Natural killer cell treated with Interleukin-12 subunit alpha and Interleukin-12 subunit beta and Interleukin-15 and Interleukin-18, amount 100 ng/mL, for 72 hours (primary cell): ENCODE results near the gene SLC25A44. TPM values are rescaled to one million over a fixed set of nuclear protein-coding genes. Genes with fewer than 3 reads are reported as not detected.
"Not testable (repeated sequence)": the region's sequence is repeated elsewhere in the genome, so short reads cannot be mapped to it uniquely, and the experiment has no call there.

Experiments used
- ATAC-seq, 2 donors: fragments of 150-1000 bp; cut with Tn5 transposase in 1 of 2; sonication (Bioruptor Pico), chemical (Tn5 transposase) in 1 of 2; 2 replicates each; pipeline ENCODE4 v1.10.0; 2021
- DNase-seq: peaks from one replicate; pipeline ENCODE4 v3.0.0; 2022; ENCODE audit warnings: low spot score
- H3K27ac Mint-ChIP-seq, 2 donors: 1 replicate in 1 of 2; 2 replicates in 1 of 2; pipeline ENCODE4 v1.8.0; 2022; ENCODE audit warnings: mixed read lengths in 2 of 2, mild to moderate bottlenecking in 1 of 2, moderate library complexity in 1 of 2
- H3K27me3 Mint-ChIP-seq, 2 donors: 1 replicate in 1 of 2; 2 replicates in 1 of 2; pipeline ENCODE4 v1.8.0; 2022; ENCODE audit warnings: mixed read lengths in 2 of 2
- H3K36me3 Mint-ChIP-seq: one replicate; pipeline ENCODE4 v1.8.0; 2022; ENCODE audit warnings: mixed read lengths
- H3K4me1 Mint-ChIP-seq, 2 donors: 1 replicate in 1 of 2; 2 replicates in 1 of 2; pipeline ENCODE4 v1.8.0; 2022; ENCODE audit warnings: low read depth in 2 of 2, mixed read lengths in 2 of 2, mild to moderate bottlenecking in 1 of 2
- H3K4me3 Mint-ChIP-seq: one replicate; pipeline ENCODE4 v1.8.0; 2022; ENCODE audit warnings: mixed read lengths
- H3K9me3 Mint-ChIP-seq: 2 replicates; pipeline ENCODE4 v1.8.0; 2022; ENCODE audit warnings: mixed read lengths
- total RNA-seq, 2 donors: library from RNA; stranded (reverse); gene quantifications; one replicate each; pipeline ENCODE4 v1.2.3, GENCODE V29; 2022

Gene SLC25A44
- total RNA-seq, 2 donors from 2014 or later = 54.4 to 56.6 TPM

GRCh38 chr1:156198831-156199349, 5.0 kb downstream of the SLC25A44 start:
- Mint-ChIP-seq H3K27me3 (no peaks in the 10 kb centered on the region), H3K9me3 (no peaks in the 10 kb centered on the region), H3K4me1 (peaks cover 47 to 58% of the 10 kb centered on the region in 2 donors), H3K36me3 (peaks cover 22% of the 10 kb centered on the region), H3K4me3 (peak overlapping the region; percentile 74), H3K27ac (peak overlapping the region; percentile 81 to 90)
- no peak for DNase-seq
- ATAC-seq = peak; percentile 72 to 79

DNA sequence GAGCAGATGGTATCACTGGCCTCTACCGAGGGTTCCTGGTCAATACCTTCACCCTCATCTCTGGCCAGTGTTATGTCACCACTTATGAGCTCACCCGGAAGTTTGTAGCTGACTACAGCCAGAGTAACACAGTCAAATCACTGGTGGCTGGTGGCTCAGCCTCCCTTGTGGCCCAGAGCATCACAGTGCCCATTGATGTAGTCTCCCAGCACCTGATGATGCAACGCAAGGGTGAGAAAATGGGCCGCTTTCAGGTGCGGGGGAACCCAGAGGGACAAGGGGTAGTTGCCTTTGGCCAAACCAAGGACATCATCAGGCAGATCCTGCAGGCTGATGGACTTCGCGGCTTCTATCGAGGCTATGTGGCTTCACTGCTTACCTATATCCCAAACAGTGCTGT, 6.1 kb downstream of the SLC25A44 start:
- no peaks in the 10 kb centered on the region for H3K9me3 Mint-ChIP-seq
- peaks cover 40 to 51% of the 10 kb centered on the region in 2 donors for H3K4me1 Mint-ChIP-seq
- peak overlapping the region; percentile 81 to 90 for H3K27ac Mint-ChIP-seq
- peak overlapping the region; percentile 38 for H3K4me3 Mint-ChIP-seq
- peak in 1 of 2 donors; percentile 47 for ATAC-seq
- H3K36me3 Mint-ChIP-seq = peaks cover 17% of the 10 kb centered on the region
- no peak for DNase-seq
- no peaks in the 10 kb centered on the region for H3K27me3 Mint-ChIP-seq

DNA sequence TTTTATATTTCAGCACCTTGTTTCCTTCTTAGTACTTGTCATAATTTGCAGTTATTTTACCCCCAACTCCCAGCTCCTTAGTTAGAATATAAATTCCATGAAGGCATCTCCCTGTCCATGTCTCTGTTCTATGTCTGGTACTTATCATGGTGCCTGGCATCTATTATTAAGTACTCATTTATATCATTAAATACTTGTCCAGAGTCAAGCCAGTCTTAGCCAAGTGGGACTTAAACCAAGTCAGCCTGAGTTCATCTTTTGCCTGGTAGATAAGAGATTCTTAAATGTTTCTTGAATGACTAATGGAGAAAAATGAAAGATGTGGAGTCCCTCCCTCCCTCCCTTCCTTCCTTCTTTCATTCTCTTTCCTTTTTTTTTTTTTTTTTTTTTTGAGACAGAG, 9.4 kb downstream of the SLC25A44 start:
- Mint-ChIP-seq H3K4me3 (no peak overlapping the region), H3K4me1 (peaks cover 23 to 30% of the 10 kb centered on the region in 2 donors), H3K27me3 (no peaks in the 10 kb centered on the region), H3K36me3 (peaks cover 16% of the 10 kb centered on the region), H3K9me3 (no peaks in the 10 kb centered on the region), H3K27ac (no peak overlapping the region)
- DNase-seq = no peak
- no peak for ATAC-seq

- Mint-ChIP-seq H3K9me3 (no peaks in the 10 kb centered on the region), H3K27ac (no peak overlapping the region), H3K4me1 (peaks cover 15 to 25% of the 10 kb centered on the region in 2 donors), H3K4me3 (no peak overlapping the region), H3K36me3 (peaks cover 24% of the 10 kb centered on the region), H3K27me3 (no peaks in the 10 kb centered on the region)
- no peak for DNase-seq
- ATAC-seq = no peak
These were observed 10.8 kb downstream of the SLC25A44 start for GRCh38 chr1:156204686-156205085.

- Mint-ChIP-seq H3K27ac (peak overlapping the region; percentile 99), H3K9me3 (no peaks in the 10 kb centered on the region), H3K36me3 (peaks cover 24% of the 10 kb centered on the region), H3K4me3 (peak overlapping the region; percentile 39), H3K4me1 (peaks cover 25 to 28% of the 10 kb centered on the region in 2 donors), H3K27me3 (no peaks in the 10 kb centered on the region)
- DNase-seq (no peak), ATAC-seq (no peak)
These were observed 17.3 kb downstream of the SLC25A44 start for GRCh38 chr1:156211243-156211642.

GRCh38 chr1:156212130-156212529, 18.2 kb downstream of the SLC25A44 start:
- Mint-ChIP-seq H3K27ac (peak overlapping the region; percentile 99), H3K27me3 (no peaks in the 10 kb centered on the region)
- ATAC-seq = no peak

DNA sequence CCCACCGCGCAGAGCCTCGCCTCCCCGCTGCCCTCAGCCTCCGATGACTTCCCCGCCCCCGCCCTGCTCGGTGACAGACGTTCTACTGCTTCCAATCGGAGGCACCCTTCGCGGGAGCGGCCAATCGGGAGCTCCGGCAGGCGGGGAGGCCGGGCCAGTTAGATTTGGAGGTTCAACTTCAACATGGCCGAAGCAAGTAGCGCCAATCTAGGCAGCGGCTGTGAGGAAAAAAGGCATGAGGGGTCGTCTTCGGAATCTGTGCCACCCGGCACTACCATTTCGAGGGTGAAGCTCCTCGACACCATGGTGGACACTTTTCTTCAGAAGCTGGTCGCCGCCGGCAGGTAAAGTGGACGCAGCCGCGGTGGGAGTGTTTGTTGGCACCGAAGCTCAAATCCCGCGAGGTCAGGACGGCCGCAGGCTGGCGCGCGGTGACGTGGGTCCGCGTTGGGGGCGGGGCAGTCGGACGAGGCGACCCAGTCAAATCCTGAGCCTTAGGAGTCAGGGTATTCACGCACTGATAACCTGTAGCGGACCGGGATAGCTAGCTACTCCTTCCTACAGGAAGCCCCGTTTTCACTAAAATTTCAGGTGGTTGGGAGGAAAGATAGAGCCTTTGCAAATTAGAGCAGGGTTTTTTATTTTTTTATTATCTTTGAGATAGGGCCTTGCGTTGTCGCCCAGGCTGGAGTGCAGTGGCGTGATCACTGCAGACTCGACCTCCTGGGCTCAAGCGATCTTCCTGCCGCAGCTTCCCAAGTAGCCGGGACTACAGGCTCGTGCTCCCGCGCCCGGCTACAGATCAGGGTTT, 19.1 kb downstream of the SLC25A44 start, which contains the start of gene PMF1:
TSS of gene PMF1 (plus strand) at position 175 of the 811 bp plus-strand sequence. CDS start at position 184, 9 bp downstream.
- Mint-ChIP-seq H3K4me1 (peaks cover 32 to 33% of the 10 kb centered on the region in 2 donors), H3K27me3 (no peaks in the 10 kb centered on the region), H3K27ac (peak within 1 kb of the TSS; percentile 99), H3K36me3 (peaks cover 29% of the 10 kb centered on the region), H3K4me3 (peak within 1 kb of the TSS; percentile 94), H3K9me3 (no peaks in the 10 kb centered on the region)
- DNase-seq = peak; percentile 98
- peak; percentile 95 to 98 for ATAC-seq

More at GRCh38 chr1:156212130-156212529, 18.2 kb downstream of the SLC25A44 start:
- no peak for DNase-seq
- Mint-ChIP-seq H3K4me1 (peaks cover 26 to 28% of the 10 kb centered on the region in 2 donors), H3K36me3 (peaks cover 24% of the 10 kb centered on the region), H3K9me3 (no peaks in the 10 kb centered on the region), H3K4me3 (peak overlapping the region; percentile 94)

DNA sequence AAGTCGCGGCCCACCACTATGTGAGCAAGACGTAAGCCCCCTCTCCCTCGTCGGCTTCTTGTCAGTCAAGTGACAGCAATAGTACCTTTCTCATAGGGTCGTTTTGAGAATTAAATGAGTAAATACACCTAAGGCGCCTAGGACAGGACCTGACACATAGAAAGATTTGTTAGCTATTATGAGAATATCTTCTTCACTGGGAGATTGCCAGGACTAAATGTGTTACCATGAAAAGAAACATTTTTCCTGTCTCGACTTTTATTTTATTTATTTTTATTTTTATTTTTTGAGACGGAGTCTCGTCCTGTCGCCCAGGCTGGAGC, 19.7 kb downstream of the SLC25A44 start:
- Mint-ChIP-seq H3K9me3 (no peaks in the 10 kb centered on the region), H3K4me1 (peaks cover 34 to 36% of the 10 kb centered on the region in 2 donors), H3K27me3 (no peaks in the 10 kb centered on the region), H3K36me3 (peaks cover 28% of the 10 kb centered on the region), H3K4me3 (peak overlapping the region; percentile 94), H3K27ac (peak overlapping the region; percentile 99)
- ATAC-seq = no peak
- DNase-seq = no peak

DNA sequence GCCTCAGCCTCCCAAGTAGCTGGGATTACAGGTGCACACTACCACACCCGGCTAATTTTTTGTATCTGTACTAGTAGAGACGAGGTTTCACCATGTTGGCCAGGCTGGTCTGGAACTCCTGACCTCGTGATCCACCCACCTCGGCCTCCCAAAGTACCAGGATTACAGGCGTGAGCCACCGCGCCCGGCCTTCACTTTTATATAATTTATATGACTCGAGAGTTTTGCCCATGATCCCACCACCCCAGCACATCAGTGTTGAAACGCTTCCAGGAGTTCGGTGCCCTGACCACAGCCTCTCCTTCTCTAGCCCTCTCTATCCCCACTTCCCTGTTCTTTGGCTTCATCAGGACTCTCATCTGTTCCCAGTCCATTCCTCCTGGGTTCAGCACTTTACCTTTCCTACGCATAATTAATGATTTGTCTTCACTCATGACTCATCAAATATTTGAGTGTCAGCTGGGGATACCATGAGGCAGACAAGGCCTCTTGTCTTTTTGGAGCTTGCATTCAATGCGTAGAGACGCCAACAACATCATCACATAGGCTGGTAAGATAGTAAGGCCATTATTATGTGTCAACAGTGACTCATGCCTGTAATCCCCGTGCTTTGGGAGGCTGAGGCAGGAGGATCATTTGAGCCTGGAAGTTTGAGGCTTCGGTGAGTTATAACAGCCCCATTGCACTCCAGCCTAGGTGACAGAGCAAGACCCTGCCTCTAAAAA, 20.3 kb downstream of the SLC25A44 start:
- H3K4me1 Mint-ChIP-seq = peaks cover 31 to 35% of the 10 kb centered on the region in 2 donors
- DNase-seq = no peak

GRCh38 chr1:156216361-156217086, 22.6 kb downstream of the SLC25A44 start:
- Mint-ChIP-seq H3K4me1 (peaks cover 44 to 50% of the 10 kb centered on the region in 2 donors), H3K27ac (peak overlapping the region; percentile 99), H3K36me3 (peaks cover 38% of the 10 kb centered on the region)
- not testable (repeated sequence) for DNase-seq, H3K9me3 Mint-ChIP-seq, ATAC-seq, H3K4me3 Mint-ChIP-seq, H3K27me3 Mint-ChIP-seq

More for the DNA sequence above, 20.3 kb downstream of the SLC25A44 start:
- Mint-ChIP-seq H3K9me3 (no peaks in the 10 kb centered on the region), H3K36me3 (peaks cover 25% of the 10 kb centered on the region), H3K27ac (peak overlapping the region; percentile 99), H3K27me3 (no peaks in the 10 kb centered on the region), H3K4me3 (peak overlapping the region; percentile 94)
- ATAC-seq = peak in 1 of 2 donors; percentile 34

DNA sequence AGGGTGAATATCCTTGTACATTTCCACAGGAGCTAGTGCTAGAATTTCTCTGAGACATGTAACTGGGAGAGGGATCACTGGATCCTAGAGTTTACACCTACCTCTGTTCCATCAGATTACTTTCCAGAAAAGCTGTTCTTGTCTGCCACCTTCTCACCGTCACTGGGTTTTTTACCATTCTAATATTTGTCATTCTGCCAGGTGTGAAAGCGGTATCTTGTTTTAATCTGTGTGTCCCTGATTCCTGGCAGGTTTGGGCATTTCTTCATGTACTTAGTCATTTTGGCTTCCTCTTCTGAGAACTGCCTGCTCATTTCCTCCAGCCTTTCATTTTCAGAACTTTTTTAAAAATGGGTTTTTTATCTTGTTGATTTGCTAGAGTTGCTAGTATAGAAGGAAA, 24.0 kb downstream of the SLC25A44 start:
- Mint-ChIP-seq H3K36me3 (peaks cover 42% of the 10 kb centered on the region), H3K4me3 (peak overlapping the region; percentile 87), H3K4me1 (peaks cover 47 to 52% of the 10 kb centered on the region in 2 donors), H3K27ac (peak overlapping the region; percentile 92 to 99), H3K9me3 (peaks cover 5% of the 10 kb centered on the region), H3K27me3 (no peaks in the 10 kb centered on the region)
- ATAC-seq = peak; percentile 69 to 79
- peak; percentile 72 for DNase-seq

DNA sequence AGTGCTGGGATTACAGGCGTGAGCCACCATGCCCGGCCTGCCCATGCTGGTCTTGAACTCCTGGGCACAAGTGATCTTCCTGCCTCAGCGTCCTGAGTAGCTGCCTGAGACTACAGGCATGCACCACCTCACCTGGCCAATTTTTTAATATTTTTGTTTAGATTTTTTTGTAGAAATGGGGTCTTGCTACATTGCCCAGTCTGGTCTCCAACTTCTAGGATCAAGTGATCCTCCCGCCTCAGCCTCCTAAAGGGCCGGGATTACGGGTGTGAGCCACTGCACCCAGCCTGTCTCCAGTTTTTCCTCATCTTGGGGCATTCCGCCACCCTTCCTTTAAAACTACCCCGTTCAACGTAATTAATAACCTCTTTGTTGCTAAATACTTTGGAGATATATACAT, 26.3 kb downstream of the SLC25A44 start:
- H3K4me3 Mint-ChIP-seq = peak overlapping the region; percentile 33

GRCh38 chr1:156221986-156222692, 28.2 kb downstream of the SLC25A44 start:
- Mint-ChIP-seq H3K27me3 (no peaks in the 10 kb centered on the region), H3K36me3 (peaks cover 56% of the 10 kb centered on the region), H3K27ac (peak overlapping the region; percentile 92), H3K4me1 (peaks cover 59 to 67% of the 10 kb centered on the region in 2 donors), H3K9me3 (peaks cover 5% of the 10 kb centered on the region), H3K4me3 (peak overlapping the region; percentile 73)
- no peak for ATAC-seq
- no peak for DNase-seq

More for the DNA sequence above, 26.3 kb downstream of the SLC25A44 start:
- DNase-seq (no peak), ATAC-seq (no peak)
- Mint-ChIP-seq H3K9me3 (peaks cover 5% of the 10 kb centered on the region), H3K36me3 (peaks cover 45% of the 10 kb centered on the region), H3K4me1 (peaks cover 49 to 56% of the 10 kb centered on the region in 2 donors), H3K27ac (peak overlapping the region; percentile 92), H3K27me3 (no peaks in the 10 kb centered on the region)
